Activated CD8-positive, alpha-beta T cell treated with anti-CD3 and anti-CD28 coated beads, Interleukin-2, amount 10 ng/mL, durations not matched to agents 7 days and 5 days (primary cell): ENCODE measurements around the gene PCBP1. TPM values are rescaled to one million over a fixed set of nuclear protein-coding genes. Genes with fewer than 3 reads are reported as not detected.
"Not testable (repeated sequence)": the region's sequence is repeated elsewhere in the genome, so short reads cannot be mapped to it uniquely, and the experiment has no call there.

ENCODE experiments used
- ATAC-seq: fragments of 150-1000 bp; cut with Tn5 transposase; one replicate; pipeline ENCODE4 v1.10.0; 2021; ENCODE audit warnings: moderate library complexity
- CTCF ChIA-PET: fragments of 350-600 bp; sonication (Branson Sonifier 250); formaldehyde crosslinking; loops from one replicate; lab custom pipeline; 2021; ENCODE audit warnings: antibody characterized with exemption; lab: Charles Lee
- POLR2A ChIA-PET: fragments of 350-600 bp; sonication (Branson Sonifier 250); formaldehyde crosslinking; loops from one replicate; lab custom pipeline; 2021; ENCODE audit warnings: antibody characterized with exemption; lab: Charles Lee
- DNase-seq: peaks from one replicate; pipeline ENCODE4 v3.0.0-alpha.2; 2020
- H3K27ac Mint-ChIP-seq: one replicate; pipeline ENCODE4 v1.8.0; 2021; ENCODE audit warnings: mild to moderate bottlenecking, mixed read lengths
- H3K27me3 Mint-ChIP-seq: one replicate; pipeline ENCODE4 v1.8.0; 2021; ENCODE audit warnings: low read depth, mixed read lengths
- H3K36me3 Mint-ChIP-seq: one replicate; pipeline ENCODE4 v1.8.0; 2021; ENCODE audit warnings: low read depth, mixed read lengths
- H3K4me1 Mint-ChIP-seq: one replicate; pipeline ENCODE4 v1.8.0; 2021; ENCODE audit warnings: low read depth, mixed read lengths
- H3K4me3 Mint-ChIP-seq: one replicate; pipeline ENCODE4 v1.8.0; 2021; ENCODE audit warnings: mild to moderate bottlenecking, mixed read lengths
- H3K9me3 Mint-ChIP-seq: one replicate; pipeline ENCODE4 v1.8.0; 2022; ENCODE audit warnings: mixed read lengths; ENCODE audit not compliant: insufficient read depth
- total RNA-seq, 2 experiments: library from RNA; stranded (reverse); gene quantifications; one replicate each; pipeline ENCODE4 v1.2.3, GENCODE V29; 2021

Gene PCBP1
- total RNA-seq, 2 experiments from 2014 or later: 516 to 518 TPM

GRCh38 chr2:70095720-70096670 is 8.7 kb downstream of the PCBP1 start:
- CTCF ChIA-PET: interaction anchor here (1.0 to 3.0 kb wide), 8 partner anchors 8 to 182 kb away, joined by 3 to 34 read pairs (median 5); no protein-coding TSS in a partner anchor
- Mint-ChIP-seq H3K4me1 (peaks cover 49% of the 10 kb centered on the region), H3K9me3 (no peaks in the 10 kb centered on the region), H3K27me3 (no peaks in the 10 kb centered on the region), H3K4me3 (peak overlapping the region; percentile 39), H3K36me3 (peaks cover 14% of the 10 kb centered on the region), H3K27ac (peak overlapping the region; percentile 84)
- POLR2A ChIA-PET: interaction anchor here (0.6 to 3.4 kb wide), 15 partner anchors 9 to 1131 kb away, joined by 3 to 42 read pairs (median 7); partner anchors contain the start of genes MXD1, PAIP2B and PCBP1
- no peak for DNase-seq
- ATAC-seq: no peak

- DNase-seq: no peak
- Mint-ChIP-seq H3K9me3 (no peaks in the 10 kb centered on the region), H3K36me3 (peaks cover 5% of the 10 kb centered on the region), H3K4me1 (peaks cover 44% of the 10 kb centered on the region), H3K27me3 (no peaks in the 10 kb centered on the region), H3K27ac (peak overlapping the region; percentile 62), H3K4me3 (no peak overlapping the region)
- POLR2A ChIA-PET: interaction anchor here (0.6 kb wide), 1 partner anchor 196 kb away, joined by 3 read pairs; the partner anchor contains the start of gene SNRPG
- ATAC-seq: no peak
- CTCF ChIA-PET: no interaction called here
Measured at GRCh38 chr2:70098032-70098431, 10.8 kb downstream of the PCBP1 start.

GRCh38 chr2:70099270-70099669 is 12.0 kb downstream of the PCBP1 start:
- H3K4me1 Mint-ChIP-seq: peaks cover 48% of the 10 kb centered on the region
- H3K9me3 Mint-ChIP-seq: no peaks in the 10 kb centered on the region
- no peak for ATAC-seq
- DNase-seq: no peak
- H3K27me3 Mint-ChIP-seq: no peaks in the 10 kb centered on the region
- no peak overlapping the region for H3K4me3 Mint-ChIP-seq
- ChIA-PET CTCF (interaction anchor here (0.6 kb wide), 1 partner anchor 25 kb away, joined by 3 read pairs; no protein-coding TSS in a partner anchor), POLR2A (no interaction called here)
- no peak overlapping the region for H3K27ac Mint-ChIP-seq
- H3K36me3 Mint-ChIP-seq: peaks cover 1% of the 10 kb centered on the region

DNA sequence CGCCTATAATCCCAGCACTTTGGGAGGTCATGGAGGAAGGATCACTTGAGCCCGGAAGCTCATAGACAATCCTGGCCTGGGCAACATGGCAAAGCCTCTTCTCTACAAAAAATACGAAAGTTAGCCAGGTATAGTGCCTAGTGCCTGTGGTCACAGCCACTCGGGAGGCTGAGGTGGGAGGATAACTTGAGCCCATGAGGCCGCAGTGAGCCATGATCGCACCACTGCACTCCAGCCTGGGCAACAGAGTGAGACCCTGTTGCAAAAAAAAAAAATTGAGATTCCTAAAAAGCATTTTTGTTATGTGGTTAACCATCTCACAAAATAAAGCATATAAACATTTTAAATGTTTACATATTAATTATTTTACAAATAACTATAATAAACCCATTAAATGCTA is 13.9 kb downstream of the PCBP1 start:
- Mint-ChIP-seq H3K9me3 (no peaks in the 10 kb centered on the region), H3K4me1 (peaks cover 44% of the 10 kb centered on the region), H3K4me3 (no peak overlapping the region), H3K27ac (no peak overlapping the region), H3K27me3 (no peaks in the 10 kb centered on the region), H3K36me3 (peaks cover 4% of the 10 kb centered on the region)
- no peak for DNase-seq
- no peak for ATAC-seq
- ChIA-PET POLR2A (interaction anchor here (0.6 kb wide), 1 partner anchor 31 kb away, joined by 4 read pairs; no protein-coding TSS in a partner anchor), CTCF (no interaction called here)

DNA sequence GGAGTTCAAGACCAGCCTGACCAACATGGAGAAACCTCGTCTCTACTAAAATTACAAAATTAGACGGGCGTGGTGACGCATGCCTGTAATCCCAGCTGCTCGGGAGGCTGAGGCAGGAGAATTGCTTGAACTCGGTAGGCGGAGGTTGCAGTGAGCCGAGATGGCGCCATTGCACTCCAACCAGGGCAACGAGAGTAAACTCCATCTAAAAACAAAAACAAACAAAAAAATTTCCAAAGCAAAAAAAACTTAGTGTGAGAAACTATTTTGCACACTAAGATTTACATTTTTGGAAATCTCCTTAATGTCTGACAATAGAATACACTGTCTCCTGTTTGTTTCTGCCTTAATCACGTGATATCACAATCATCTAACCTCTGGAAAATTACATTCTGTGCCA is 14.4 kb downstream of the PCBP1 start:
- H3K9me3 Mint-ChIP-seq, POLR2A ChIA-PET, ATAC-seq, H3K36me3 Mint-ChIP-seq, CTCF ChIA-PET, DNase-seq, H3K27me3 Mint-ChIP-seq, H3K4me3 Mint-ChIP-seq, H3K27ac Mint-ChIP-seq: not testable (repeated sequence)
- H3K4me1 Mint-ChIP-seq: peaks cover 45% of the 10 kb centered on the region

GRCh38 chr2:70102323-70102905 is 15.1 kb downstream of the PCBP1 start:
- H3K4me1 Mint-ChIP-seq: peaks cover 50% of the 10 kb centered on the region
- H3K36me3 Mint-ChIP-seq, DNase-seq, CTCF ChIA-PET, H3K4me3 Mint-ChIP-seq, ATAC-seq, POLR2A ChIA-PET, H3K9me3 Mint-ChIP-seq, H3K27me3 Mint-ChIP-seq: not testable (repeated sequence)
- H3K27ac Mint-ChIP-seq: peak overlapping the region; percentile 60

DNA sequence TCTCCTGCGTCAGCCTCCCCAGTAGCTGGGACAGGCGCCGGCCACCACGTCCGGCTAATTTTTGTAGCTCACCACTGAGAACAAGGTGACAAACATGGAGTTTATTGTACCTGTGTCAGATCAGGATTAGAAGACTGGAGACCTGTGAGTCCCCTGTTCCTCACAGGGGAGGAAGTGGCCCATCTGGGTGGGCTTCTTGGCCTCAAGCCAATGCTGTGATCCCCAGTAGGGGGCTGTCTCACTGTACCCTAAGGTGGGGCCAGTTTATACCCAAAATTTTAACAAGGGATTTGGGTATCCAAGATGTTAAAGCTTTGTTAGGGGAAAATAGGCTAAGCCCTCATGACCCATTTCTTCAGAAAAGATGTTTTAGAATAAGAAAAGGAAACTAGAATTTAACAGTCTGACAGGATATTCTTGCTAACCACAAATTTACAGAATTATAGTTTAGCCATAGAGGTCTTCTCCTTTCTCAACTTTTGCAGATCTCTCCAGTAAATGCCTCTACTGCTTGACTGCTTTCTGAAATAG is 16.3 kb downstream of the PCBP1 start:
- peak overlapping the region; percentile 77 for H3K4me3 Mint-ChIP-seq
- ATAC-seq: peak; percentile 70
- peak; percentile 56 for DNase-seq
- H3K9me3 Mint-ChIP-seq: no peaks in the 10 kb centered on the region
- H3K36me3 Mint-ChIP-seq: peaks cover 4% of the 10 kb centered on the region
- ChIA-PET POLR2A (interaction anchor here (1.0 to 4.2 kb wide), 12 partner anchors 9 to 189 kb away, joined by 3 to 63 read pairs (median 14); partner anchors contain the start of genes MXD1 and PCBP1), CTCF (interaction anchor here (0.9 to 3.6 kb wide), 10 partner anchors 9 to 39 kb away, joined by 3 to 34 read pairs (median 12); no protein-coding TSS in a partner anchor)
- H3K27me3 Mint-ChIP-seq: no peaks in the 10 kb centered on the region
- peak overlapping the region; percentile 95 for H3K27ac Mint-ChIP-seq
- peaks cover 60% of the 10 kb centered on the region for H3K4me1 Mint-ChIP-seq

- Mint-ChIP-seq H3K36me3 (peaks cover 4% of the 10 kb centered on the region), H3K9me3 (no peaks in the 10 kb centered on the region), H3K27ac (peak overlapping the region; percentile 95), H3K4me1 (peaks cover 62% of the 10 kb centered on the region), H3K27me3 (no peaks in the 10 kb centered on the region), H3K4me3 (peak overlapping the region; percentile 77)
- CTCF ChIA-PET: interaction anchor here (0.8 to 3.6 kb wide), 16 partner anchors 10 to 380 kb away, joined by 3 to 34 read pairs (median 4); partner anchors contain the start of genes C2orf42 and PCBP1
- DNase-seq (peak; percentile 64), ATAC-seq (no peak)
- POLR2A ChIA-PET: interaction anchor here (0.5 to 4.2 kb wide), 12 partner anchors 10 to 332 kb away, joined by 3 to 63 read pairs (median 14); partner anchors contain the start of gene PCBP1
Measured at GRCh38 chr2:70104231-70105111, 17.2 kb downstream of the PCBP1 start.

- not testable (repeated sequence) for ATAC-seq, H3K27me3 Mint-ChIP-seq, H3K36me3 Mint-ChIP-seq, H3K27ac Mint-ChIP-seq, H3K4me3 Mint-ChIP-seq, H3K9me3 Mint-ChIP-seq, DNase-seq
- CTCF ChIA-PET: interaction anchor here (1.0 to 3.6 kb wide), 3 partner anchors 10 to 27 kb away, joined by 4 to 24 read pairs (median 7); no protein-coding TSS in a partner anchor
- POLR2A ChIA-PET: interaction anchor here (3.9 to 4.2 kb wide), 2 partner anchors 11 to 19 kb away, joined by 42 to 63 read pairs; partner anchors contain the start of gene PCBP1
- H3K4me1 Mint-ChIP-seq: peaks cover 72% of the 10 kb centered on the region
Measured at GRCh38 chr2:70106138-70106537, 18.9 kb downstream of the PCBP1 start.

DNA sequence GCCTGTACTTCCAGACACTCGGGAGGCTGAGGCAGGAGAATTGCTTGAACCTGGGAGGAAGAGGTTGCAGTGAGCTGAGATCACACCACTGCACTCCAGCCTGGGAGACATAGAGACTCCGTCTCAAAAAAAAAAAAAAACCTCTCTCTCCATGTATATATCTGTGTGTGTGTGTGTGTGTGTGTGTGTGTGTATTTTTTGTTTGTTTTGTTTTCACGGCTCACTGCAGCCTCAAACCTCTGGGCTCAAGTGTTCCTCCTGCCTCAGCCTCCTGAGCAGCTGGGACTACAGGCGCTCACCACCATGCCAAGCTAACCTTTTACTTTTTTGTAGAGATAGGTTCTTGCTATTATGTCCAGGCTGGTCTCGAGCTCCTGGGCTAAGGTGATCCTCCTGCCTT is 23.1 kb downstream of the PCBP1 start:
- H3K4me1 Mint-ChIP-seq: peaks cover 64% of the 10 kb centered on the region
- ChIA-PET POLR2A (interaction anchor here (1.0 to 4.3 kb wide), 6 partner anchors 15 to 25 kb away, joined by 3 to 36 read pairs (median 7); no protein-coding TSS in a partner anchor), CTCF (interaction anchor here (1.1 to 3.1 kb wide), 4 partner anchors 11 to 198 kb away, joined by 3 to 18 read pairs (median 8); no protein-coding TSS in a partner anchor)
- H3K27me3 Mint-ChIP-seq, ATAC-seq, H3K4me3 Mint-ChIP-seq, H3K27ac Mint-ChIP-seq, H3K36me3 Mint-ChIP-seq, DNase-seq, H3K9me3 Mint-ChIP-seq: not testable (repeated sequence)
